Hematopoietic multipotent progenitor cell treated with erythropoietin and hydrocortisone succinate and interleukin-3 and kit ligand, for 17 days (in vitro differentiated cells): Measurements from ENCODE around the gene SZT2.

Experiments used
- DNase-seq: peaks from one replicate; pipeline ENCODE4 v3.0.0-alpha.2; 2015; ENCODE audit warnings: low spot score

SZT2 gene

GRCh38 chr1:43441894-43442637, 52.4 kb downstream of the SZT2 start:
- DNase-seq = no peak

DNA sequence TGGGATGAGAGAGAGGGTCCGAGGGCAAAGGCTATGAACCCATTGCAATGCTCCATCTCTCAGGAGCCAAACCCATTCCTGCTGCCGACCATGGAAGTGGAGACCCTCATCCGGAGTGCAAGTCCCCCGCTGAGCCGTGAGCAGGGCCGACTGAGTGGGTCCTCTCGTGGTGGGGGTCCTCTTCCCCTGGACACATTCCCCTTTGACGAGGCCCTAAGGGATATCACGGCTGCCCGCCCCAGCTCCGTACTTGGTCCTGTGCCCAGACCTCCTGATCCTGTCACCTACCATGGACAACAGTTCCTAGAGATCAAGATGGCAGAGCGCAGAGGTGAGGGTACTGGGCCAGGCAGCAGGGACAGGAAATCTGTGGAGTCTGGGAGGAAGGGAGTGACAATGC, 53.1 kb downstream of the SZT2 start:
- DNase-seq = no peak

DNA sequence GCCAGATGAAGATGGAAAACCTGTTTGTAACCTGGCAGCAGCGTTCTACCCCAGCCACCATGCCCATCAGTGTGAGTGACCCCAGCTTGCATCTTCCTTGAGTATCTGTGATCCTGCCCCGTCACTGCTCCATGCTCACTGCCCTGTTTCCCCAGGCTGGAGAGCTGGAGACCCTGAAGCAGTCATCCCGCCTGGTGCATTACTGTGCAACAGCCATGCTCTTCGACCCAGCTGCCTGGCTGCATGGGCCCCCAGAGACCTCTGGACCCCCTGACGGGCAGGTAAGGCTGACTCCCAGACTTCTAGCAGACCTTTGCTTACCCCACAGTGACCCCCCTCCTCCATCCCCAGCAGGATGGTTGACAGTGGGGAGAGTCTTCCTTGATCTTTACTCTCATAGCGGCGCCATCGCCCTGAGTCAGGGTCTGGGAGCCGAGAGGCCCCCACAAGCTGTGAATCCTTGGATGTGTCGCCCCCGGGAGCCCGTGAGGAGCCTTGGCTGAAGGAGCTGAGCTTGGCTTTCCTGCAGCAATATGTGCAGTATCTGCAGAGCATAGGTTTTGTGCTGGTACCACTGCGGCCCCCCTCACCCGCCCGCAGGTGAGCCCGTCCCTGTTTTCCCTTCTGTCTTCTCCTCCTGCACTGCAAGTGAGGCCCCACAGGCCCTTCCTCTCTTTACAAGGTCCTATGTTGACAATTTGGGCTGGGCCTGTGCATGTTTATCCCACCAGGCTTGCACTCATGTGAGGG, 53.7 kb downstream of the SZT2 start:
- DNase-seq = no peak

- DNase-seq = no peak
These were observed 54.6 kb downstream of the SZT2 start for GRCh38 chr1:43444151-43444828.

DNA sequence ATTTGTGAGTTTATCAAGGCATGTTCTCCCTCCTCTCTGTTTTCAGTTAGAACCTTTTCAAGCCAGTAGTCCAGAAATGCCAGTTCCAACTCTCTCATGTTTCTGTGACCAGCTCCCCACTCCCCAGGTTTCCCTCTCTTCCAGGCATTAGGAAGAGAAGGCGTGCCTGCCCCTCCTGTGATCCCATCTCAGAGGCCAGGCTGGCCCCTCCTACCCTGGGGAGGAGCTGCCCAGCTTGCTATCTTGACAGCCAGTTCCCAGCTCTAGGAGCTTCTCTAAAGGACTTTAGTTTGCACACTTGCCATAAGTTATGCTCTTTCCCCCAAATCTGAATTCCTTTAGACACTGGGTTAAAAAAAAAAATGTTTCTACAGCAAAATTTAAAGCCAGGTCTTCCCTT, 55.1 kb downstream of the SZT2 start:
- DNase-seq = peak; percentile 64

GRCh38 chr1:43445606-43446387, 56.1 kb downstream of the SZT2 start:
- no peak for DNase-seq

- DNase-seq = no peak
These were observed 56.7 kb downstream of the SZT2 start for GRCh38 chr1:43446388-43446740.

DNA sequence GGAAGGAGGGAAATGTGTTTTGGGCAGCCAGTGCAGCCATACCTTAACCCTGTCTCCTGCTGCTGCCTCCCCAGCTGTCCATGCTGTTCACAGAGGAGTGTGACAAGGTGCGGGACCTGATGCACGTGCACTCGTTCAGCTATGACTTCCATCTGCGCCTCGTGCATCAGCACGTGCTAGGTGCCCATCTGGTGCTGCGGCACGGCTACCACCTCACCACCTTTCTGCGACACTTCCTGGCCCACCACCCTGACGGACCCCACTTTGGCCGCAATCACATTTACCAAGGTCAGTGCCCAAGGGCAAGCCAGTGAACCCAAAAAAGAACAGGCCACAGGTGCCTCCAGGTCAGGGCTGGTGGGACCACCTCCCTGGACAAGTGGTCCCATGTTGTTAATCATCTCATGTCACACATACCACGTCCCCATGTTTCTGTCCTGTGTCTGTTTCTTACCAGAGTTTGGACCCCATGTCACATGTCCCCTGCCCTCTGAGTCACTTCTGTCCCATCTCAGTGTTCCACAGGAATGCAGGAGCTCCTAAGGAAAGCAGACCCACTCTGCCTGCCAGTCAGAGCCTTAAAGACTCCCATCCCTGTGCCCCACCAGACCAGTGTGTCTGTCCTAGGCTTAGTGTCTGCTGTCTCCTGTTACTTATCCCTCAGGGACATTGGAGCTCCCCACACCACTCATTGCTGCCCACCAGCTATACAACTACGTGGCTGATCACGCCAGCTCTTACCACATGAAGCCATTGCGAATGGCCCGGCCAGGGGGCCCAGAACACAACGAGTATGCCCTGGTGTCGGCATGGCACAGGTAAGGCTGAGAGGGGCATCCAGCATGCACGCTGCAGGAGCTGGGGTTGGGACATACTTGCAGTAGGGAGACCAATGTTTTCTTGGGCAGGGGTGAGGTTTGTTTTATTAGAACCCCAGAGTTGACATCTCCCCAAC, 57.5 kb downstream of the SZT2 start:
- DNase-seq = no peak

DNA sequence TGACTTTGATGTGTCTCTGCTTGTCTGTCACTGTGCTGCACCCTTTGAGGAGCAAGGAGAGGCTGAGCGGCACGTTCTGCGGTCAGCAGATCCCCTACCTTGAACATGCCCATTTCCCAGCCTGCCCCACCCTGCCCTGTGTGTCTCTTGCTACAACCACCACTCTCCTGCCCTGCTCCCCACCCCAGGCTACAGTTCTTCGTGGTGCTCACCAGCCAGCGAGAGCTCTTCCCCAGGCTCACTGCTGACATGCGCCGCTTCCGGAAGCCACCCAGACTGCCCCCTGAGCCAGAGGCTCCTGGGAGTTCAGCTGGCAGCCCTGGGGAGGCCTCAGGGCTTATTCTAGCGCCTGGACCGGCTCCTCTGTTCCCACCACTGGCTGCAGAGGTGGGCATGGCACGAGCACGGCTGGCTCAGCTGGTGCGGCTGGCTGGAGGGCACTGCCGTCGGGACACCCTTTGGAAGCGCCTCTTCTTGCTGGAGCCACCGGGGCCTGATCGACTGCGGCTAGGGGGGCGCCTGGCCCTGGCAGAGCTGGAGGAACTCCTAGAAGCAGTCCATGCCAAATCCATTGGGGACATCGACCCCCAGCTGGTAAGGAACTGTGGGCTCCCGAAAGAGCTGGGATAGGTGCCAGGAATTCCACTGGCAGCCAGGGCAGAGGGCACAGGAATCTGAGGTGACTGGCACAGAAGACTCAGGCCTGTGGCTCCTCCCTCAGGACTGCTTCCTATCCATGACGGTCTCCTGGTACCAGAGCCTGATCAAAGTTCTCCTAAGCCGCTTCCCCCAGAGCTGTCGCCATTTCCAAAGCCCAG, 58.4 kb downstream of the SZT2 start:
- no peak for DNase-seq

- DNase-seq = no peak
These were observed 59.4 kb downstream of the SZT2 start for GRCh38 chr1:43448955-43449707.

GRCh38 chr1:43449708-43450069, 60.0 kb downstream of the SZT2 start:
- DNase-seq = no peak

DNA sequence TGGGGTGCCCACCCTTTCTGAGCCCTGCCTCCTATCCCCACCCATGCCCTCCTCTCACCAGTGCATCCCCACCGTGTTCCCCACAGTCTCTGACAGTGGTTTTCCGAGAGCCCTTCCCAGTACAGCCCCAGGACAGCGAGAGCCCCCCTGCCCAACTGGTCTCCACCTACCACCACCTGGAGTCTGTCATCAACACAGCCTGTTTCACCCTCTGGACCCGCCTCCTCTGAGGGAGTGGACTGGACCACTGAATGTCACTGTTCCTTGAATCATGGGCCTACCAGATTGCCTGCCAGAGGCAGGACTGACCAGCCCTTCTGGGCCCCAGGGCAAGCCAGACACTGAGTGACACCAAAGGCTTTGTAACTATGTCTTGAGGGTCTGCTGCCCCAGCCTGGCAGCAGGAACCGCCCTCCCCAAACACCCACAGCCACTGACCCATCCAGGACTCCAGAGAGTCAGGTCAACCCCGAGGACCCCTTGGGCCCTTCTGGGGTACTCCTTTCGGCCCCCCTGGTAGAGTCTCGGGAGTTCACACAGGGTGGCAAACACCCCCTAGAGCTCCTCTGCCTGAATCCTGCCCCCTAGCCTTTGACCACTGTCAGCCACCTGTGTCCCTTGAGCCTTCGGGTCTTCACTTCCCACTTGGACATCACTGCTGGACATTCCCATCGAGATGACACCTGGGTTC, 60.7 kb downstream of the SZT2 start:
- DNase-seq = no peak

DNA sequence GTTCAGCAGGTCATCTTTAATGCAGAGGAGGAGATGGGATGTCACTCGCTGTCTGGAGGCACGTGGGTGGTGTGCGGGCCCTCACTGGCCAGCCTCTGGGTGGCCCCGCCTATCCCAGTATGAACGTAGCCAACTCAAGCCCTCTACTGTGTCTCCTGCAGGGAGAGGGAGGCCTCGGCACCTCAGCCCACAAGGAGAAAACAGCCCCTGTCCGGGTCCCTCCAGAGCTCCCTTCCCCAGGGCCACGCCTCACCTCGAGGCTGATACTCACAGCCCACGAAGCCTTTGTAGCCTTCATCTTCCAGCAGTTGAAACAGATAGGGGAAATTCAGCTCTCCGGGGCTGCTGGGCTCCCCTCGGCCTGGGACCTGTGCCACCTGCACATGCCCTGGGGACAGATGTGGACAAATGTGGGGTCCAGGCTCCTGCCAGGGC, 61.5 kb downstream of the SZT2 start:
- no peak for DNase-seq

- no peak for DNase-seq
These were observed 62.2 kb downstream of the SZT2 start for GRCh38 chr1:43451701-43452532.

GRCh38 chr1:43452789-43453441, 63.2 kb downstream of the SZT2 start:
- DNase-seq = peak; percentile 17

DNA sequence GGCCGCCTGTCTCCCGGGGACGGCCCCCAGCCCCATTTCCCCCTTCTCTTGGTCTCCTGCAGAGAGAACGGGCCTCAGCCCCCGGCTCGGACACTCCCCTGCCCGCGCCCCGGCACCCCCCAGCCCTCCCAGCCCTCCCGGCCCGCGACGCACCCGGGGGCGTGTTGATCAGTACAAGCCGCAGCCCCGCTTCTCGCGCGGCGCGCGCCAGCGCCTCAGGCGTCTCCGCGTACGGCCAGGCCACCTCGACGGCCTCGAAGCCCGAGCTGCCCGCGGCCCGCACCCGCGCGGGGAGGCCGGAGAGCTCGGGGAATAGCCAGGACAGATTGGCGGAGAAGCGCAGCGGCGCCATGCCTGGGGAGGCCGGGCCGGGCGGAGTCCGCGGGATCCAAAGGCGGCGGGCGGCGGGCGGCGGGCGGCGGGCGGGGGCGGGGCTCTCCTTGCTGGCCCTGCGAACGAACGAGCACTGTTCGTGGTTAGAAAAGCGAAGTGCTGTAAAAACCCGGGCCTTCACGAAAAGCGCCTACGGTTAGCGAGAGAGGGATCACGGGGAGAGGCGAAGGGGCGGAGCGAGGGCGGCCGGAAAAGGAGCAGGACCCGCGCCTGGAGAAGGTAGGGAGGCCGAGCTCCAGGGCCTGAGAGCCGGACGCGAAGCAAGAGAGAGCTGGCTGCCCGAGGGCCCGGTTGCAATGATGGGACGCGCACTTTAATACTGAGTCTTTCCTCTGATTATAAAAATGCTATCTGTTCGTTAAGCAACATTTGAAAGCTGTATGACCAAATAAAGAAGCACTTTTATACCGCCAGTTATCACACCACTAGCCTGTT, 64.0 kb downstream of the SZT2 start, which contains the start of gene HYI:
Gene HYI (minus strand): TSS at position 490 of the 828 bp plus-strand sequence. CDS start 138 bp downstream, at position 352.
- DNase-seq = peak; percentile 49
